ENCODE results near the gene MED12L.

The MED12L gene

DNA sequence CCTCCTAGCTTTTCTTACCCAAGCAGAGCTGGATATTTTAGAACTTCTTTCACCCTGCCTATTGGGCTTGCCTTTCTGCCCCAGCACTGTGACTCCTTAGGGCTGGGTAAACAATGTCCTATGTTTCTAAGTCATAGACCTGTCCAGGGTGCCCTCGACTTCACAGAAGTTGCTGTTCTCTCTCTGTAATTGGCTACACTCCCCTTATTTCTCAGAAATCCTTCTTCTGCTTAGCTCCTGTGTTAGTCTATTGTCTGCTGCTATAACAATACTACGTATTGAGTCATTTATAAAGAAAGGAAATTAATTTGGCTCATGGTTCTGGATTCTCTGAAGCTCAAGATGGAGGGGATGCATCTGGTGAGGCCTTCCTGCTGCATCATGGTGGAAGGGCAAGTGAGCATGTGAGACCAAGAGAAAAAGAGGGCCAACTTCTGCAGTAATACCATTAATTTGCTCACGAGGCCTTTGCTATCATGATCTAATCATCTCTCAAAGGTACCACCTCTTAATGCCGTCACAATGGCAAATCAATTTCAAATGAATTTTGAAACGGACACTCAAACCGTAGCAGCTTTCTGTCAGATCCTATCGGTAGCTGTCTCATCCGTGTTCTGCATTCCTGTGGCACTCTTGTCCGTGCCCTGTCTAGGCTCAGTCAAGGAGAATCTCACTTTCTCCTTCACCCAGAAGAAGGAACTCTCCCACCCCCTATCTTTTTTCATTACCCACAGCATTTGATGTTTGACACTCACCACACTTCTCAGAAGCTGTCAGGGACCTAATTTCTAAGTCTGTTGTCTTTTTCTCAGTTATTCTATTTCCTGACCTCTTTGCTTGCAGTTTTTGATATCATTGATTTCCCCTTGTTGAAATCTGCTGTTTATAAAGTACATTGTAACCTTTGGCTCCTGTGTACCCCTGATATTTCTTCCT, 139.8 kb downstream of the MED12L start:
- H3K27me3 Mint-ChIP-seq (ENCODE audit: low read depth): no peaks in the 10 kb centered on the region
- no peak overlapping the region for H3K27ac Mint-ChIP-seq
- peaks cover 13% of the 10 kb centered on the region for H3K9me3 Mint-ChIP-seq
- peaks cover 20% of the 10 kb centered on the region for H3K4me1 Mint-ChIP-seq
- no peak overlapping the region for H3K4me3 Mint-ChIP-seq
- H3K36me3 Mint-ChIP-seq (ENCODE audit: low read depth): peaks cover 24% of the 10 kb centered on the region
- TF ChIP-seq, protein P1, sequence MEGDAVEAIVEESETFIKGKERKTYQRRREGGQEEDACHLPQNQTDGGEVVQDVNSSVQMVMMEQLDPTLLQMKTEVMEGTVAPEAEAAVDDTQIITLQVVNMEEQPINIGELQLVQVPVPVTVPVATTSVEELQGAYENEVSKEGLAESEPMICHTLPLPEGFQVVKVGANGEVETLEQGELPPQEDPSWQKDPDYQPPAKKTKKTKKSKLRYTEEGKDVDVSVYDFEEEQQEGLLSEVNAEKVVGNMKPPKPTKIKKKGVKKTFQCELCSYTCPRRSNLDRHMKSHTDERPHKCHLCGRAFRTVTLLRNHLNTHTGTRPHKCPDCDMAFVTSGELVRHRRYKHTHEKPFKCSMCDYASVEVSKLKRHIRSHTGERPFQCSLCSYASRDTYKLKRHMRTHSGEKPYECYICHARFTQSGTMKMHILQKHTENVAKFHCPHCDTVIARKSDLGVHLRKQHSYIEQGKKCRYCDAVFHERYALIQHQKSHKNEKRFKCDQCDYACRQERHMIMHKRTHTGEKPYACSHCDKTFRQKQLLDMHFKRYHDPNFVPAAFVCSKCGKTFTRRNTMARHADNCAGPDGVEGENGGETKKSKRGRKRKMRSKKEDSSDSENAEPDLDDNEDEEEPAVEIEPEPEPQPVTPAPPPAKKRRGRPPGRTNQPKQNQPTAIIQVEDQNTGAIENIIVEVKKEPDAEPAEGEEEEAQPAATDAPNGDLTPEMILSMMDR (IDR thresholded peaks at IDR 0.05; ENCODE audit: unreplicated experiment in 3 of 3): no peak

DNA sequence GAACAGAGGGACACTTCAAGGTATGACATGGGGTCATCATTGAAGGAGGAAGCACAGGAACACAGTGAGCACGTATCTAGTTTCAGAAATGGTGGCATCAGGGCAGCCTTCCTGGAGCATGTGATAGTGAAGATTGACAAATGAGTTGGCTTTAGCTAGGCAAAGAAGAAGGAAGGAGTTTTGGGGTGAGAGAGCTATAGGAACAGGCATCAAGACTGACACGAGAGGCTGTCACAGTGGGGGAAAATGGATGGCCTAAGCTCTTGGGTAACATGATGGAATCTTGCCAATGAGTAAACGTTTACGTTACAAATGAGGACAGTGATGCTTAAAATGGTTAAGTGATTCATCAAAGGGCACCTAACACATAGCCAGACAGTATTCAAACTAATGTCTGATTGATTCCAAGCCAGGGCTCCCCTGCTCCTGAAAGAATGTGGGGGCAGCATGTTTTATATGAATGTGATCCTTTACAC, 140.7 kb downstream of the MED12L start:
- Mint-ChIP-seq H3K4me1 (peaks cover 20% of the 10 kb centered on the region), H3K4me3 (no peak overlapping the region), H3K27ac (peak overlapping the region; percentile 1 to 10 (median 4)), H3K27me3 (ENCODE audit: low read depth) (no peaks in the 10 kb centered on the region), H3K36me3 (ENCODE audit: low read depth) (peaks cover 16% of the 10 kb centered on the region), H3K9me3 (peaks cover 7% of the 10 kb centered on the region)
- TF ChIP-seq, protein P1 (IDR thresholded peaks at IDR 0.05; ENCODE audit: unreplicated experiment in 3 of 3): no peak

DNA sequence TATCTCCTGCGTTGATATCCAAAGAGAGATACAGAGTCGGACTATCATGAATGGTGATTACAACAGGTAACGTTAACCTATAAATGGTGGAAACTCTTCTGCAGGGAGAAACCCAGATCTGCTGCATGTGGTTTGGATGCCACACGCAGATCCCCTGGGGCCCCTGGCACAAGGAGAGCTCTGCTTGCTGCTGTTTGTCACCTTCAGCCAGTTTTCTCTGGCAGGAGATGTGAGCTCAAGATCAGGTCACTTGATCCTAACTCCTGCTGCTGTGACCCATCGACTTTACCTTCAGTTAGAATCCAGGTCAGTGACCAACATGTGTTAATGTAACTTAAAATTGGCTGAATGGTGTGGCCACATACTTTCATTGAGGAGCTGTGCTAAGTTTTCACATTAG, 141.4 kb downstream of the MED12L start:
- Mint-ChIP-seq H3K27me3 (ENCODE audit: low read depth) (no peaks in the 10 kb centered on the region), H3K36me3 (ENCODE audit: low read depth) (peaks cover 12% of the 10 kb centered on the region), H3K4me1 (peaks cover 20% of the 10 kb centered on the region)

DNA sequence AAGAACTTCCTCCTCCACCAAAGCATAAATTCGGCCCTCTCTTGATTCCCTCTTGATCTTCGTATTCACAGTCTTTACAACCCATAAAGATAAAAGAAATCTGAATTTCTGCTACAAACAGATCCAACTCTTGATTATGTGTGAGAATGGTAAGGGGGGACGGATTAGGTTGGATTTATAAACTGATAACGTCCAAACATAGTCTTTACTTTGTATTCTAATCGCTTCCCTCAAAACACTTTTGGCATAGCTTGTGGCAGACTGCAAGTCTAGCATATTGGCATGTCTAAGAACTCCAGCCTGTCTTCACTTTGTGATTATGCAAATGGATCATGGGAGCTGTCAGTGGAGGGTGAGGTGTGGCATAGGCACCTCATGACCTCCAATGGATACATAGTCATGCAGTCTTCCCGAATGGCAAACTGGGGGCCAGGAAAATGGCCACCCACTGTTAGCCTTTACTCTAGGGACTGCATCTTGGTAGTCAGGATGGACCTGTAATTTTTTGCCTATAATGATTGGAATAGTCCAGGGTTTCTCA, 141.9 kb downstream of the MED12L start:
- TF ChIP-seq, protein P1 (IDR thresholded peaks at IDR 0.05; ENCODE audit: unreplicated experiment in 3 of 3): no peak
- Mint-ChIP-seq H3K9me3 (peaks cover 2% of the 10 kb centered on the region), H3K36me3 (ENCODE audit: low read depth) (peaks cover 7% of the 10 kb centered on the region), H3K4me1 (peaks cover 20% of the 10 kb centered on the region), H3K27ac (peak overlapping the region; percentile 18 to 48 (median 25)), H3K27me3 (ENCODE audit: low read depth) (peaks cover 5% of the 10 kb centered on the region), H3K4me3 (no peak overlapping the region)

More for the DNA sequence above, 141.4 kb downstream of the MED12L start:
- Mint-ChIP-seq H3K27ac (no peak overlapping the region), H3K9me3 (peaks cover 7% of the 10 kb centered on the region), H3K4me3 (no peak overlapping the region)
- TF ChIP-seq, protein P1 (IDR thresholded peaks at IDR 0.05; ENCODE audit: unreplicated experiment in 3 of 3): no peak

DNA sequence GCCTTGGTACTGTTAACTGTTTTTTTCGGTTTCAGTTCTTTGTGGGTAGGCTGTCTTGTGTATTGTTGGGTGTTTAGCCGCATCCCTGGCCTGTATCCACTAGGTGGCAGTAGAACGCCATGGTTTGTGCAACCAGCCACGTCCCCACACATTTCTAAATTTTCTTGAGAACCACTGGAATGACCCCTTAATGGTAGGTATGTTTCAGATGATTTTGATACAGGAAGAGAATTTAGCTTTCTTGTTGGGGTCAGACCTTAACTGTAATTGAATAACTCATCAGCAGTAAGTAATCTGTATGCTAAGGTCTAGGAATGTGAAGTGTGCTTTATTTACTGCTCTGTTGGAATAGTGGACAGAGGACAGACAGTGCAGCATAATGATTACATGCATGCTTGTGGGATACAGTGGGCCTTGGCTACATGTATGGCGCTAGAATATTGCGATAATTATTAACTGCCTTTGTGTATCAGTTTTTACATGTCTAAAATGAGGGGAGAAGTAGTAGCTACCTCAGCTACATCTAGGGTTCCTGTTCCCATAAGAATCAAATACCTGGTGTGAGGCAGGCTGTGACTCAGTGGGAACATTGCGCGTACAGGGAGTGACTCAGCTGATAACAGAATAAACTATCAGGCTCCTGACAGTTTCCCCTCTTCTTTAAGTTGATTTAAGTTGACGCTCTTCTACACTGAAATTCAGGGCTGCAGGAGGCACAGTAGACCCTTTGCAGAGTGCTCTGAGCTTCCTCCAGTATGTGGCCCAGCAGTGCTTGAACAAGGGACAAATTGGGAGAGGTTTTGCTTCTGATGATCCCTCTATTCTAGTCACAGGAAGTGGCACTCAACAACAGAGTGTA, 142.6 kb downstream of the MED12L start:
- Mint-ChIP-seq H3K27ac (peak overlapping the region; percentile 25 to 80 (median 48)), H3K36me3 (ENCODE audit: low read depth) (no peaks in the 10 kb centered on the region), H3K4me3 (no peak overlapping the region), H3K27me3 (ENCODE audit: low read depth) (peaks cover 5% of the 10 kb centered on the region), H3K4me1 (peaks cover 20% of the 10 kb centered on the region), H3K9me3 (no peaks in the 10 kb centered on the region)
- TF ChIP-seq, protein P1 (IDR thresholded peaks at IDR 0.05; ENCODE audit: unreplicated experiment in 3 of 3): peak; percentile 90 to 94 (median 90)

Data from nephron (organoid).